ENCODE data around the gene CHMP3. TPM values are rescaled to one million over a fixed set of nuclear protein-coding genes. Genes with fewer than 3 reads are reported as not detected.

The CHMP3 gene
- total RNA-seq, 2 donors from 2014 or later = 20.5 to 29.3 TPM

GRCh38 chr2:86533589-86533988 is 29.7 kb downstream of the CHMP3 start:
- 90 to 100% methylated on average over 1 to 3 of the region's 3 CpGs for WGBS, 2 experiments (ENCODE audit: insufficient coverage in 1 of 2, insufficient read length in 1 of 2)
- H3K9me3 Mint-ChIP-seq = peaks cover 57% of the 10 kb centered on the region
- Histone ChIP-seq H3K4me1 (ENCODE audit: control insufficient read depth, insufficient read depth, low read length) (no peaks in the 10 kb centered on the region), H3K27me3 (ENCODE audit: control insufficient read depth, insufficient read depth, low read length, poor library complexity, severe bottlenecking) (no peaks in the 10 kb centered on the region), H3K4me3 (ENCODE audit: low read length) (no peak overlapping the region), H3K27ac (ENCODE audit: low read depth, low read length) (no peak overlapping the region), H3K9me3 (ENCODE audit: control insufficient read depth, low read length) (peaks cover 60% of the 10 kb centered on the region), H3K36me3 (ENCODE audit: control insufficient read depth, insufficient read depth, low read length) (peaks cover 5% of the 10 kb centered on the region), H3K9ac (ENCODE audit: extremely low read depth, low read length, poor library complexity, severe bottlenecking) (no peak overlapping the region)
- no peak overlapping the region for H3K27ac Mint-ChIP-seq
- no peak for DNase-seq
- no peak overlapping the region for H3K4me3 Mint-ChIP-seq
- H3K36me3 Mint-ChIP-seq (ENCODE audit: low read depth) = peaks cover 34% of the 10 kb centered on the region
- TF ChIP-seq CTCF (conservative IDR thresholded peaks at IDR 0.05) = no peak
- H3K4me1 Mint-ChIP-seq = no peaks in the 10 kb centered on the region
- H3K27me3 Mint-ChIP-seq (ENCODE audit: insufficient read depth) = no peaks in the 10 kb centered on the region

GRCh38 chr2:86525421-86526340 is 37.6 kb downstream of the CHMP3 start:
- Mint-ChIP-seq H3K36me3 (ENCODE audit: low read depth) (peaks cover 14% of the 10 kb centered on the region), H3K27me3 (ENCODE audit: insufficient read depth) (no peaks in the 10 kb centered on the region), H3K27ac (no peak overlapping the region), H3K9me3 (no peaks in the 10 kb centered on the region), H3K4me3 (no peak overlapping the region), H3K4me1 (peaks cover 16% of the 10 kb centered on the region)
- WGBS, 2 experiments (ENCODE audit: insufficient coverage in 1 of 2, insufficient read length in 1 of 2) = 79 to 93% methylated on average over 6 to 10 of the region's 11 CpGs
- Histone ChIP-seq H3K36me3 (ENCODE audit: control insufficient read depth, insufficient read depth, low read length) (peaks cover 12% of the 10 kb centered on the region), H3K27ac (ENCODE audit: low read depth, low read length) (no peak overlapping the region), H3K4me3 (ENCODE audit: low read length) (peak overlapping the region; percentile 41), H3K9me3 (ENCODE audit: control insufficient read depth, low read length) (no peaks in the 10 kb centered on the region), H3K9ac (ENCODE audit: extremely low read depth, low read length, poor library complexity, severe bottlenecking) (no peak overlapping the region), H3K4me1 (ENCODE audit: control insufficient read depth, insufficient read depth, low read length) (no peaks in the 10 kb centered on the region), H3K27me3 (ENCODE audit: control insufficient read depth, insufficient read depth, low read length, poor library complexity, severe bottlenecking) (no peaks in the 10 kb centered on the region)
- no peak for DNase-seq
- no peak for TF ChIP-seq CTCF (conservative IDR thresholded peaks at IDR 0.05)

- Mint-ChIP-seq H3K4me3 (no peak overlapping the region), H3K27me3 (ENCODE audit: insufficient read depth) (no peaks in the 10 kb centered on the region), H3K27ac (no peak overlapping the region), H3K36me3 (ENCODE audit: low read depth) (peaks cover 20% of the 10 kb centered on the region), H3K4me1 (peaks cover 16% of the 10 kb centered on the region), H3K9me3 (no peaks in the 10 kb centered on the region)
- Histone ChIP-seq H3K36me3 (ENCODE audit: control insufficient read depth, insufficient read depth, low read length) (peaks cover 13% of the 10 kb centered on the region), H3K4me3 (ENCODE audit: low read length) (no peak overlapping the region), H3K9me3 (ENCODE audit: control insufficient read depth, low read length) (no peaks in the 10 kb centered on the region), H3K9ac (ENCODE audit: extremely low read depth, low read length, poor library complexity, severe bottlenecking) (no peak overlapping the region), H3K27me3 (ENCODE audit: control insufficient read depth, insufficient read depth, low read length, poor library complexity, severe bottlenecking) (no peaks in the 10 kb centered on the region), H3K4me1 (ENCODE audit: control insufficient read depth, insufficient read depth, low read length) (no peaks in the 10 kb centered on the region), H3K27ac (ENCODE audit: low read depth, low read length) (no peak overlapping the region)
- WGBS, 2 experiments (ENCODE audit: insufficient coverage in 1 of 2, insufficient read length in 1 of 2) = 93 to 100% methylated on average over 1 to 4 of the region's 4 CpGs
- no peak for DNase-seq
- TF ChIP-seq CTCF (conservative IDR thresholded peaks at IDR 0.05) = no peak
Observed at GRCh38 chr2:86523491-86523890, 39.8 kb downstream of the CHMP3 start.

All from endodermal cell (in vitro differentiated cells).